ENCODE measurements around the gene CRACR2B. TPM values are rescaled to one million over a fixed set of nuclear protein-coding genes. Genes with fewer than 3 reads are reported as not detected.

CRACR2B gene
- total and polyA plus RNA-seq, 11 donors, result 8.8 to 43.5 (median 17.7) TPM

DNA sequence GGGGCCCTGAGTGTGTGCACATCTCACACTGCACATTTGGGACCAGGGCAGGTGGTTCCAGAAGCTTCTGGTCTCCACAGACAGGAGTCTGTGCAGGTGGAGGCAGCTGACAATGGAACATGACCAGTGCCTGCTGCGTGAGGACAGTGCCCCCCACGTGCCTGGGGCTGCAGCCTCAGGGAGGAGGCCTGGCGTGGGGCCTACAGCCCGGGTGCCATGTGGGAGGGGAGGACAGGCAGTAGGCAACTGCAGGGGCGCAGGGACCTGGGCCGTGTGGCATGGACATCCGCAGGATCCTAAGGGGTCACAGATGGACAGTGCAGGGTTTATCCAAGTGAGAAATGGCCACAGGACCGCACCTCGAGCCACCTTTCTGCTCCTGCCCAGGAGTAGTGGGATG, 43.8 kb downstream of the CRACR2B start:
- ATAC-seq (no peak), DNase-seq (no peak)
- WGBS, 4 donors, result 74 to 78% (median 76%) methylated on average over 7 to 9 of the region's 9 CpGs
- no peak for TF ChIP-seq POLR2A (IDR thresholded peaks at IDR 0.05)
- TF ChIP-seq, protein P1, sequence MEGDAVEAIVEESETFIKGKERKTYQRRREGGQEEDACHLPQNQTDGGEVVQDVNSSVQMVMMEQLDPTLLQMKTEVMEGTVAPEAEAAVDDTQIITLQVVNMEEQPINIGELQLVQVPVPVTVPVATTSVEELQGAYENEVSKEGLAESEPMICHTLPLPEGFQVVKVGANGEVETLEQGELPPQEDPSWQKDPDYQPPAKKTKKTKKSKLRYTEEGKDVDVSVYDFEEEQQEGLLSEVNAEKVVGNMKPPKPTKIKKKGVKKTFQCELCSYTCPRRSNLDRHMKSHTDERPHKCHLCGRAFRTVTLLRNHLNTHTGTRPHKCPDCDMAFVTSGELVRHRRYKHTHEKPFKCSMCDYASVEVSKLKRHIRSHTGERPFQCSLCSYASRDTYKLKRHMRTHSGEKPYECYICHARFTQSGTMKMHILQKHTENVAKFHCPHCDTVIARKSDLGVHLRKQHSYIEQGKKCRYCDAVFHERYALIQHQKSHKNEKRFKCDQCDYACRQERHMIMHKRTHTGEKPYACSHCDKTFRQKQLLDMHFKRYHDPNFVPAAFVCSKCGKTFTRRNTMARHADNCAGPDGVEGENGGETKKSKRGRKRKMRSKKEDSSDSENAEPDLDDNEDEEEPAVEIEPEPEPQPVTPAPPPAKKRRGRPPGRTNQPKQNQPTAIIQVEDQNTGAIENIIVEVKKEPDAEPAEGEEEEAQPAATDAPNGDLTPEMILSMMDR (IDR thresholded peaks at IDR 0.05), result no peak
- H3K27me3 ChIP-seq, result no peaks in the 10 kb centered on the region
- peaks cover 0 to 4% (median 0%) of the 10 kb centered on the region in 12 donors for H3K4me1 ChIP-seq
- intact Hi-C loops (cut with DNase I), result no loop called here
- H3K9me3 ChIP-seq, result no peaks in the 10 kb centered on the region
- H3K36me3 ChIP-seq, result peaks cover 0 to 18% (median 7%) of the 10 kb centered on the region in 9 donors
- no peak overlapping the region for H3K4me3 ChIP-seq
- H3K27ac ChIP-seq, result no peak overlapping the region

DNA sequence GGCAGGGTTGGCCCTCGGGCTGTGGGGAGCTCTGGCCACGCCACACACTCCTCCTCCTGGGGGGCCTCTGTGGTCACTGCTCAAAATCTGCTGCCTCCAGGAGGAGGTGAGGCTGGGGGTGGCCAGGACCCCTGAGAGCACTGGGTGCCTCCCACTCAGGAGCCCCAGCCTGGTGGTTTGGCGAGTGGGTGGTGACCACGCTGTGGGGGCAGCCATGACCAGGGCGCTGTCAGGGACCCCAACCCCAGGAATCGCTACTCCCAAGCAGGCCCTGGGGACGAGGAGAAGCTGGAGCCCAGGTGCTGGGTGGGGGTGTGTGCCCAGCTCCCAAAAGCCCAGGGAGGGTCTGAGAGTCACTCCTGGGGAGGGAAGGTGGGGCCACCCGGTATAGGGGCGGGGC, 45.1 kb downstream of the CRACR2B start:
- no peak for TF ChIP-seq POLR2A (IDR thresholded peaks at IDR 0.05)
- TF ChIP-seq, protein P1 (IDR thresholded peaks at IDR 0.05), result no peak
- Histone ChIP-seq H3K36me3 (peaks cover 0 to 10% (median 0%) of the 10 kb centered on the region in 9 donors), H3K9me3 (no peaks in the 10 kb centered on the region), H3K27me3 (no peaks in the 10 kb centered on the region), H3K4me1 (peaks cover 0 to 12% (median 0%) of the 10 kb centered on the region in 12 donors), H3K4me3 (no peak overlapping the region), H3K27ac (no peak overlapping the region)
- intact Hi-C loops (cut with DNase I), result no loop called here
- no peak for ATAC-seq
- WGBS, 4 donors, result 90 to 96% (median 92%) methylated on average over 5 to 9 of the region's 9 CpGs
- DNase-seq, result no peak

- 70 to 78% (median 72%) methylated on average over 11 to 12 of the region's 12 CpGs for whole genome bisulfite sequencing, 4 donors
- H3K9me3 ChIP-seq, result no peaks in the 10 kb centered on the region
- H3K27me3 ChIP-seq, result no peaks in the 10 kb centered on the region
- no peak overlapping the region for H3K27ac ChIP-seq
- no peak overlapping the region for H3K4me3 ChIP-seq
- intact Hi-C loops (cut with DNase I), result no loop called here
- DNase-seq (no peak), ATAC-seq (no peak)
- peaks cover 0 to 6% (median 0%) of the 10 kb centered on the region in 9 donors for H3K36me3 ChIP-seq
- H3K4me1 ChIP-seq, result peaks cover 0 to 12% (median 0%) of the 10 kb centered on the region in 12 donors
- TF ChIP-seq, protein P1 (IDR thresholded peaks at IDR 0.05), result no peak
- TF ChIP-seq POLR2A (IDR thresholded peaks at IDR 0.05), result no peak
These were observed 46.0 kb downstream of the CRACR2B start for GRCh38 chr11:873706-874105.

DNA sequence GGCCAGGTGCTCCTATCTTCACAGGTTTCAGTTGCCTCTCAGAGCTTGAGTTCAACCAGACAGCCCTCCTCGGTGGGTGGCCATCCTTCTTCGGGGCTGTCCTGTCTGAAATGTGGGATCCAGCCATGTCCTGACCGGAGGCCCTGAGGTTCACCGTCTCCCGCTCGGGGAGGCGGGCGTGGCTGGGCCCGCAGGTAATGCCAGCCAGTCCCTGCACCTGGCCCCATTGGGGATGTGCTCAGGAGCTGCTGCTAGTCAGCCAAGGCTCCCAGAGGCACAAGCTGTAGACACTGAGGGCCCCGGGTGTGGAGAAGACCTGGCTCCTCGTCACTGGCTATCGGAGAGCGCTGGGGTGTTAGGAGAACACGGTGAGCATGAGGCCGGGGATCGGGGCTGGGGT, 47.5 kb downstream of the CRACR2B start:
- TF ChIP-seq, protein P1 (IDR thresholded peaks at IDR 0.05), result no peak
- TF ChIP-seq POLR2A (IDR thresholded peaks at IDR 0.05), result no peak
- intact Hi-C loops (cut with DNase I), result no loop called here
- ATAC-seq (no peak), DNase-seq (no peak)
- no peaks in the 10 kb centered on the region for H3K27me3 ChIP-seq
- H3K9me3 ChIP-seq, result no peaks in the 10 kb centered on the region
- no peak overlapping the region for H3K27ac ChIP-seq
- H3K4me3 ChIP-seq, result no peak overlapping the region
- peaks cover 0 to 10% (median 2%) of the 10 kb centered on the region in 9 donors for H3K36me3 ChIP-seq
- peaks cover 0 to 12% (median 0%) of the 10 kb centered on the region in 12 donors for H3K4me1 ChIP-seq
- 94 to 97% (median 94%) methylated on average over 14 to 16 of the region's 16 CpGs for WGBS, 4 donors

Measured in heart left ventricle (tissue), 16 donors.